GM10847 (cell line): ENCODE results near the gene CYP11A1.

Source experiments
- POLR2A ChIP-seq: IDR thresholded peaks from 2 replicates; pipeline ENCODE4 v1.6.1; 2011; ENCODE audit not compliant: insufficient read length; ENCODE audit errors: extremely low read depth

The CYP11A1 gene

GRCh38 chr15:74383695-74384565, 16.5 kb upstream of the CYP11A1 start:
- no peak for TF ChIP-seq POLR2A

- TF ChIP-seq POLR2A = no peak
Observed at GRCh38 chr15:74383286-74383685, 15.8 kb upstream of the CYP11A1 start.

GRCh38 chr15:74382004-74382816, 14.8 kb upstream of the CYP11A1 start:
- no peak for TF ChIP-seq POLR2A

- no peak for TF ChIP-seq POLR2A
Observed at GRCh38 chr15:74381481-74381880, 14.0 kb upstream of the CYP11A1 start.

- no peak for TF ChIP-seq POLR2A
Observed at GRCh38 chr15:74381190-74381453, 13.7 kb upstream of the CYP11A1 start.

- no peak for TF ChIP-seq POLR2A
Observed at GRCh38 chr15:74380361-74381189, 13.1 kb upstream of the CYP11A1 start.

- TF ChIP-seq POLR2A = no peak
Observed at GRCh38 chr15:74378848-74379247, 11.4 kb upstream of the CYP11A1 start.

- TF ChIP-seq POLR2A = no peak
Observed at GRCh38 chr15:74377831-74378766, 10.7 kb upstream of the CYP11A1 start.

GRCh38 chr15:74376825-74377581, 9.6 kb upstream of the CYP11A1 start:
- TF ChIP-seq POLR2A = no peak

- TF ChIP-seq POLR2A = no peak
Observed at GRCh38 chr15:74376226-74376625, 8.8 kb upstream of the CYP11A1 start.

- no peak for TF ChIP-seq POLR2A
Observed at GRCh38 chr15:74375303-74375693, 7.9 kb upstream of the CYP11A1 start.

GRCh38 chr15:74374648-74375302, 7.3 kb upstream of the CYP11A1 start:
- TF ChIP-seq POLR2A = no peak
